C1 segment of cervical spinal cord (tissue), 14 donors: ENCODE measurements around the gene MPZL1.

ENCODE experiments used
- DNase-seq, 14 donors: peaks; one replicate each; lab custom pipeline; 2025; lab: John Stamatoyannopoulos, UW

MPZL1 gene

GRCh38 chr1:167721617-167722151 lies at the start of gene MPZL1:
Gene MPZL1, plus strand, starts transcription at chr1:167721982. Its CDS starts 170 bp downstream, at chr1:167722152.
- DNase-seq, result peak; percentile 53 to 94 (median 92)

- no peak for DNase-seq
These were observed 49.0 kb upstream of the MPZL1 start for GRCh38 chr1:167672831-167673230.

- DNase-seq, result no peak
These were observed 48.5 kb upstream of the MPZL1 start for GRCh38 chr1:167673265-167673664.

- no peak for DNase-seq
These were observed 47.6 kb upstream of the MPZL1 start for GRCh38 chr1:167674156-167674555.

GRCh38 chr1:167675440-167675839 lies 46.3 kb upstream of the MPZL1 start:
- DNase-seq, result no peak

GRCh38 chr1:167676205-167676915 lies 45.4 kb upstream of the MPZL1 start:
- no peak for DNase-seq

- DNase-seq, result no peak
These were observed 44.6 kb upstream of the MPZL1 start for GRCh38 chr1:167676916-167677848.

GRCh38 chr1:167678422-167678821 lies 43.4 kb upstream of the MPZL1 start:
- DNase-seq, result no peak

GRCh38 chr1:167678838-167679237 lies 42.9 kb upstream of the MPZL1 start:
- DNase-seq, result no peak

- peak in 1 of 14 donors; percentile 16 for DNase-seq
These were observed 42.1 kb upstream of the MPZL1 start for GRCh38 chr1:167679714-167680113.

GRCh38 chr1:167681024-167681423 lies 40.8 kb upstream of the MPZL1 start:
- DNase-seq, result no peak

GRCh38 chr1:167681451-167682098 lies 40.2 kb upstream of the MPZL1 start:
- DNase-seq, result no peak

- peak in 1 of 14 donors; percentile 35 for DNase-seq
These were observed 38.6 kb upstream of the MPZL1 start for GRCh38 chr1:167683226-167683625.

- DNase-seq, result peak in 1 of 14 donors; percentile 88
These were observed 37.9 kb upstream of the MPZL1 start for GRCh38 chr1:167683641-167684502.

GRCh38 chr1:167685844-167686243 lies 35.9 kb upstream of the MPZL1 start:
- peak in 1 of 14 donors; percentile 30 for DNase-seq

- DNase-seq, result peak in 12 of 14 donors; percentile 10 to 61 (median 33)
These were observed 33.8 kb upstream of the MPZL1 start for GRCh38 chr1:167687919-167688519.

- no peak for DNase-seq
These were observed 32.2 kb upstream of the MPZL1 start for GRCh38 chr1:167689567-167689920.

GRCh38 chr1:167690053-167690452 lies 31.7 kb upstream of the MPZL1 start:
- no peak for DNase-seq

- DNase-seq, result no peak
These were observed 28.2 kb upstream of the MPZL1 start for GRCh38 chr1:167693425-167694045.

GRCh38 chr1:167694691-167695090 lies 27.1 kb upstream of the MPZL1 start:
- DNase-seq, result no peak
